GM21576 (cell line): ENCODE results near the gene HARBI1.

Experiments
- ATAC-seq: cut with Tn5 transposase; IDR thresholded peaks from one replicate; pipeline ENCODE4 v1.9.1; 2021; ENCODE audit warnings: mild to moderate bottlenecking, moderate library complexity; ENCODE audit not compliant: unreplicated experiment

Gene HARBI1

GRCh38 chr11:46617134-46617971 is at the start of gene HARBI1, which contains the start of gene ATG13:
Gene HARBI1 (minus strand): TSS chr11:46617227. CDS start chr11:46616237, 990 bp downstream.
Gene ATG13 (plus strand): TSS chr11:46617553. CDS start chr11:46644292, 26,739 bp downstream.
- peak; percentile 88 for ATAC-seq

GRCh38 chr11:46666516-46666915 is 49.5 kb upstream of the HARBI1 start:
- no peak for ATAC-seq

GRCh38 chr11:46665356-46665755 is 48.3 kb upstream of the HARBI1 start:
- ATAC-seq = no peak

GRCh38 chr11:46664612-46665011 is 47.6 kb upstream of the HARBI1 start:
- no peak for ATAC-seq

GRCh38 chr11:46663277-46663940 is 46.4 kb upstream of the HARBI1 start:
- ATAC-seq = no peak

GRCh38 chr11:46662366-46662765 is 45.3 kb upstream of the HARBI1 start:
- ATAC-seq = no peak

- ATAC-seq = no peak
Observed at GRCh38 chr11:46661836-46662235, 44.8 kb upstream of the HARBI1 start.

- no peak for ATAC-seq
Observed at GRCh38 chr11:46659908-46660307, 42.9 kb upstream of the HARBI1 start.

- no peak for ATAC-seq
Observed at GRCh38 chr11:46658259-46658658, 41.2 kb upstream of the HARBI1 start.

- no peak for ATAC-seq
Observed at GRCh38 chr11:46657186-46657585, 40.2 kb upstream of the HARBI1 start.

- ATAC-seq = no peak
Observed at GRCh38 chr11:46655631-46656030, 38.6 kb upstream of the HARBI1 start.

- ATAC-seq = no peak
Observed at GRCh38 chr11:46649180-46649738, 32.2 kb upstream of the HARBI1 start.

GRCh38 chr11:46643986-46644385 is 27.0 kb upstream of the HARBI1 start:
- no peak for ATAC-seq

- ATAC-seq = no peak
Observed at GRCh38 chr11:46643531-46643930, 26.5 kb upstream of the HARBI1 start.

- no peak for ATAC-seq
Observed at GRCh38 chr11:46642627-46643335, 25.8 kb upstream of the HARBI1 start.

GRCh38 chr11:46641639-46642038 is 24.6 kb upstream of the HARBI1 start:
- no peak for ATAC-seq

- ATAC-seq = no peak
Observed at GRCh38 chr11:46640036-46640788, 23.2 kb upstream of the HARBI1 start.

GRCh38 chr11:46639197-46639839 is 22.3 kb upstream of the HARBI1 start:
- ATAC-seq = no peak

GRCh38 chr11:46637546-46637945 is 20.5 kb upstream of the HARBI1 start:
- no peak for ATAC-seq

- ATAC-seq = no peak
Observed at GRCh38 chr11:46635557-46636139, 18.6 kb upstream of the HARBI1 start.
